Thyroid gland (tissue), 4 donors: ENCODE data around the gene RGS16. TPM values are rescaled to one million over a fixed set of nuclear protein-coding genes. Genes with fewer than 3 reads are reported as not detected.

Source experiments
- DNase-seq, 2 donors: peaks; one replicate each; pipeline ENCODE4 v3.0.0-alpha.2; 2019
- H3K27ac ChIP-seq, 3 donors: fragments of 200-600 bp; sonication (generic); 1 replicate in 2 of 3; 2 replicates in 1 of 3; pipeline ENCODE4 v1.5.1; 2016 to 2019; ENCODE audit warnings: mild to moderate bottlenecking in 1 of 3, moderate library complexity in 1 of 3
- H3K27me3 ChIP-seq: fragments of 200-600 bp; sonication (generic); one replicate; pipeline ENCODE4 v1.5.1; 2019
- H3K36me3 ChIP-seq, 2 donors: fragments of 200-600 bp; sonication (generic); one replicate each; pipeline ENCODE4 v1.5.1; 2016 to 2019
- H3K4me1 ChIP-seq, 2 donors: fragments of 200-600 bp; sonication (generic); one replicate each; pipeline ENCODE4 v1.5.1; 2017 to 2019
- H3K4me3 ChIP-seq, 3 donors: fragments of 200-600 bp; sonication (generic); replicated peaks in 1 of 3; 1 replicate in 2 of 3; 2 replicates in 1 of 3; pipeline ENCODE4 v1.5.1; 2016; ENCODE audit warnings: mild to moderate bottlenecking in 1 of 3
- H3K9me3 ChIP-seq: fragments of 200-600 bp; sonication (generic); one replicate; pipeline ENCODE4 v1.5.1; 2017
- POLR2A ChIP-seq, 2 donors: fragments of 450-650 bp; IDR thresholded peaks; one replicate each; pipeline ENCODE4 v1.6.1; 2017; ENCODE audit warnings: antibody characterized with exemption in 2 of 2, mild to moderate bottlenecking in 2 of 2, moderate library complexity in 1 of 2
- WGBS, 2 donors: methylation state at CpG; one replicate each; pipeline ENCODE4 v1.1.5; 2017; 5-methylcytosine and 5-hydroxymethylcytosine counted together
- intact Hi-C: fragments of 100-400 bp; cut with DNase I; formaldehyde crosslinking; loops from one replicate; pipeline ENCODE4 v1.15.1; 2023
- total RNA-seq, 4 donors: library from RNA; depleted of rRNA; stranded (reverse); fragments of >200 nt; gene quantifications; one replicate each; pipeline ENCODE4 v1.2.3, GENCODE V29; 2016
- TF ChIP-seq, protein P1 (sequence below), 6 experiments: fragments of 200-600 bp in 3 of 6; fragments of 450-650 bp in 3 of 6; sonication (generic) in 3 of 6; IDR thresholded peaks; one replicate each; pipeline ENCODE4 v1.5.1; 2016 to 2019; ENCODE audit warnings: antibody characterized with exemption in 6 of 6, mild to moderate bottlenecking in 2 of 6, inconsistent platforms in 1 of 6, moderate library complexity in 1 of 6

Gene RGS16
- total RNA-seq, 4 donors from 2014 or later = 22.2 to 35.7 (median 29.1) TPM

- H3K27me3 ChIP-seq = no peaks in the 10 kb centered on the region
- no peak overlapping the region for H3K27ac ChIP-seq
- intact Hi-C loops = loop anchor here (10.0 kb wide), 1 partner anchor 115 kb away; the partner anchor contains the start of gene RGSL1
- H3K4me3 ChIP-seq = no peak overlapping the region
- no peaks in the 10 kb centered on the region for H3K9me3 ChIP-seq
- DNase-seq = no peak
- WGBS, 2 donors = 93 to 96% methylated on average over 6 of the region's 6 CpGs
- no peak for TF ChIP-seq POLR2A (IDR thresholded peaks at IDR 0.05)
- TF ChIP-seq, protein P1, sequence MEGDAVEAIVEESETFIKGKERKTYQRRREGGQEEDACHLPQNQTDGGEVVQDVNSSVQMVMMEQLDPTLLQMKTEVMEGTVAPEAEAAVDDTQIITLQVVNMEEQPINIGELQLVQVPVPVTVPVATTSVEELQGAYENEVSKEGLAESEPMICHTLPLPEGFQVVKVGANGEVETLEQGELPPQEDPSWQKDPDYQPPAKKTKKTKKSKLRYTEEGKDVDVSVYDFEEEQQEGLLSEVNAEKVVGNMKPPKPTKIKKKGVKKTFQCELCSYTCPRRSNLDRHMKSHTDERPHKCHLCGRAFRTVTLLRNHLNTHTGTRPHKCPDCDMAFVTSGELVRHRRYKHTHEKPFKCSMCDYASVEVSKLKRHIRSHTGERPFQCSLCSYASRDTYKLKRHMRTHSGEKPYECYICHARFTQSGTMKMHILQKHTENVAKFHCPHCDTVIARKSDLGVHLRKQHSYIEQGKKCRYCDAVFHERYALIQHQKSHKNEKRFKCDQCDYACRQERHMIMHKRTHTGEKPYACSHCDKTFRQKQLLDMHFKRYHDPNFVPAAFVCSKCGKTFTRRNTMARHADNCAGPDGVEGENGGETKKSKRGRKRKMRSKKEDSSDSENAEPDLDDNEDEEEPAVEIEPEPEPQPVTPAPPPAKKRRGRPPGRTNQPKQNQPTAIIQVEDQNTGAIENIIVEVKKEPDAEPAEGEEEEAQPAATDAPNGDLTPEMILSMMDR (IDR thresholded peaks at IDR 0.05) = no peak
- peaks cover 5 to 12% of the 10 kb centered on the region in 2 donors for H3K36me3 ChIP-seq
- H3K4me1 ChIP-seq = no peaks in the 10 kb centered on the region
Measured at GRCh38 chr1:182569939-182570610, 34.1 kb downstream of the RGS16 start.

DNA sequence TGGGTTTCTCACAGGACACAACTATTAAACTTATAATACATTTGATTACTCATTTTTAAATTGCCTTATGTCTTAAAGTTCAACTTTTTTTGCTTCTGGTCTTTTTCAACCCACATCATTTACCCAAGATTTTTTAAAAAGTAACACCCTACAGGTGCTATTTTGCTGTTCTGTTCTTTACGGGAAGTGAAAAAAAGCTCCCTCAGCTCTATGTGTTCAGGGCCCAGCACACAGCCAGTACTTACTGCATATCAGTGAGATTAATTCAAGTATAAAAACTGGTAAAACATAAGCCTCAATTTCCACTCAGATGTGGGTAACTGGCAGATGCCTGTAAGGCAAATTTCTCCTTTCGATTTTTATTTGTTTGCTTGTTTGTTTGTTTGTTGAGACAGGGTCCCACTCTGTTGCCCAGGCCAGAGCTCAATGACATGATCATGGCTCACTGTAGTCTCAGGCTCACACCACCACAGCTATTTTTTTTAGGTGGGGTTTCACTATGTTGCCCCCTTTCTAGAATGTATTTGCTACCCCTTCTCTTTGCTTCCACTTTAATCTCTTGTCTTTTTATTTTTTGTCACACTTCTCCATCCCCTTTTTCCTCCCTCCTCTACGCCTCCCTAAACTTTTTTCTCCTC is 35.4 kb downstream of the RGS16 start:
- Histone ChIP-seq H3K27me3 (no peaks in the 10 kb centered on the region), H3K27ac (no peak overlapping the region), H3K4me3 (no peak overlapping the region), H3K36me3 (no peaks in the 10 kb centered on the region), H3K4me1 (no peaks in the 10 kb centered on the region), H3K9me3 (no peaks in the 10 kb centered on the region)
- intact Hi-C loops = loop anchor here (10.0 kb wide), 1 partner anchor 114 kb away; the partner anchor contains the start of gene RGSL1
- TF ChIP-seq, protein P1 (IDR thresholded peaks at IDR 0.05) = no peak
- TF ChIP-seq POLR2A (IDR thresholded peaks at IDR 0.05) = no peak
- DNase-seq = no peak
- WGBS, 2 donors = 62 to 94% methylated on average over 3 of the region's 3 CpGs

DNA sequence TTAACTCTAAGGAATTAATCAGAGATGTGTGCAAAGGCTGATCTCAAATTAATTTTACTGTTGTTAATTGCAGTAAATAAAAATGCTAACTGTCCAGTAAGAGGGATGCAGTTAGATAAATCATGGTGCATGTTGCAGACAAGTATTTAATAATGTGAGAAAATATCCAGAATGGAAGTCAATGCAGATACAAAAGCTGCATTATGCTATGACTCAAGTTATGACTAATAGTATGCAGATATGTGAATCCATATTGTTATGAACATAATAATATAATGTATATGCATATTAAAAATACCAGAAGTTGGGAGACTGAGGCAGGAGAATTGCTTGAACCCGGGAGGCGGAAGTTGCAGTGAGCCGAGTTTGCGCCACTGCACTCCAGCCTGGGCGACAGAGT is 36.6 kb downstream of the RGS16 start:
- TF ChIP-seq, protein P1 (IDR thresholded peaks at IDR 0.05) = no peak
- no peak for TF ChIP-seq POLR2A (IDR thresholded peaks at IDR 0.05)
- WGBS, 2 donors = 96 to 98% methylated on average over 5 of the region's 5 CpGs
- Histone ChIP-seq H3K4me3 (no peak overlapping the region), H3K36me3 (no peaks in the 10 kb centered on the region), H3K27me3 (no peaks in the 10 kb centered on the region), H3K4me1 (no peaks in the 10 kb centered on the region), H3K27ac (no peak overlapping the region), H3K9me3 (no peaks in the 10 kb centered on the region)
- intact Hi-C loops = loop anchor here (10.0 kb wide), 1 partner anchor 113 kb away; the partner anchor contains the start of gene RGSL1
- DNase-seq = no peak

- TF ChIP-seq, protein P1 (IDR thresholded peaks at IDR 0.05) = no peak
- no peak for TF ChIP-seq POLR2A (IDR thresholded peaks at IDR 0.05)
- H3K4me1 ChIP-seq = no peaks in the 10 kb centered on the region
Measured at GRCh38 chr1:182565537-182565936, 38.7 kb downstream of the RGS16 start.

More at GRCh38 chr1:182565537-182565936, 38.7 kb downstream of the RGS16 start:
- no peaks in the 10 kb centered on the region for H3K9me3 ChIP-seq
- no peak overlapping the region for H3K27ac ChIP-seq
- intact Hi-C loops = loop anchor here (10.0 kb wide), 1 partner anchor 111 kb away; the partner anchor contains the start of gene RGSL1
- H3K36me3 ChIP-seq = no peaks in the 10 kb centered on the region
- 65 to 92% methylated on average over 3 of the region's 3 CpGs for WGBS, 2 donors
- no peaks in the 10 kb centered on the region for H3K27me3 ChIP-seq
- no peak overlapping the region for H3K4me3 ChIP-seq
- no peak for DNase-seq
